C4-2B (cell line): ENCODE data around the gene CACNB4.

ENCODE experiments used
- CTCF ChIP-seq: fragments of 450-650 bp; conservative IDR thresholded peaks from 2 replicates; pipeline ENCODE4 v1.5.1; 2017; ENCODE audit warnings: mild to moderate bottlenecking
- ZFX ChIP-seq: fragments of 450-650 bp; IDR thresholded peaks from 2 replicates; pipeline ENCODE4 v1.6.1; 2017

DNA sequence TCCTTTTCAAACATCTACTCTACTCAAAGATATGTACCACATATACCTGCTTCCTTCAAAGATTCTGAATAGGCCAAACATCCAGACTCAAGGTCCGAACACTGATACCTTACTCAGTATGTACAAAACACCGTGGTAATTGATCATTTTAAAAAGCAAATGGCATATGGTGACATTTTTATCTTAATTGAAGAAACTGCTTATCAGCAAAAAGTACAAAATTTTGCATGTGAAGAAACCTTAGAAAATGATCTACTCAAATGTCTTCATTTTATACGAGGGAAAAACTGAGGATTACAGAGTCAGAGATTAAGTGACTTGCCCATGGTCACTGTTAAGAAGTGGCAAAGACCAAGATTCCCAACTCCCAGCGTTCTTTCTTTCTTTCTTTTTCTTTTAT, 133.0 kb downstream of the CACNB4 start:
- TF ChIP-seq CTCF (no peak), ZFX (no peak)
